ENCODE data around the gene ADM. TPM values are rescaled to one million over a fixed set of nuclear protein-coding genes. Genes with fewer than 3 reads are reported as not detected.
"Not testable (repeated sequence)": the region's sequence is repeated elsewhere in the genome, so short reads cannot be mapped to it uniquely, and the experiment has no call there.

ADM gene, protein sequence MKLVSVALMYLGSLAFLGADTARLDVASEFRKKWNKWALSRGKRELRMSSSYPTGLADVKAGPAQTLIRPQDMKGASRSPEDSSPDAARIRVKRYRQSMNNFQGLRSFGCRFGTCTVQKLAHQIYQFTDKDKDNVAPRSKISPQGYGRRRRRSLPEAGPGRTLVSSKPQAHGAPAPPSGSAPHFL
- total RNA-seq, result 10 to 100 TPM; 20.8 to 21.9 TPM
- long read RNA-seq, transcript ADM-201 (4 exons, 1,885 nt), result major isoform, 7 of 7 reads
- long read RNA-seq, partial matches to known transcripts, result 0 of 7 reads
- long read RNA-seq, other reads (novel, unspliced or antisense), result 0 of 7 reads

DNA sequence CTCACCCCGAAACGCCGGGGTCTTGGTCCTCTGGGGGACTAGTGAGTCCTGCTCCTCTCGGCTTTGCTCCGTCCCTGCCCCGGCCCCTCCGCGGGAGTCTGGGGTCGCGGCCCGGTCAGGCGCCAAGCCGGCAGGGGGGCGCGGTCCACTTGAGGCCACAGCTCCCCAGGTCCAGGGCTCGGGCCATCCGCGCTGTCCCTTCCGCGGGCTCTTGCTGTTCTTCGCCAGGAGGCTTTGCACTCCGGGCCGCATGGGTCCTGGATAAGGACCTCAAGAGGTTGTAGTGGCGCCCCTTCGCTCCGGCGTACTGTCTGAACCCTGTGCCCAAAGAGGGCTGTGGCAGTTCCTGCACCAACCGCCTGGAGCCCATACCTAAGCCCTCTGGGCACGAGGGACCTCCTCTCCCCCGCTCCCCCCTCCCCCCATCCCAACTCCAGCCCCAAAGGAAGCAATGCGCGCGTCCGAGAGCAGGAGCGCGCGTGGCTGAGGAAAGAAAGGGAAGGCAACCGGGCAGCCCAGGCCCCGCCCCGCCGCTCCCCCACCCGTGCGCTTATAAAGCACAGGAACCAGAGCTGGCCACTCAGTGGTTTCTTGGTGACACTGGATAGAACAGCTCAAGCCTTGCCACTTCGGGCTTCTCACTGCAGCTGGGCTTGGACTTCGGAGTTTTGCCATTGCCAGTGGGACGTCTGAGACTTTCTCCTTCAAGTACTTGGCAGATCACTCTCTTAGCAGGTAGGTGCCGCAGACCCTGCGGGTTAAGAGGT lies at the start of gene ADM:
ADM (plus strand) TSS at position 579 of the 767 bp plus-strand sequence. CDS start 628 bp downstream, outside the sequence.
- intact Hi-C loops (cut with DNase I), result loop anchor here (5.0 to 10.0 kb wide), 4 partner anchors 97 to 690 kb away; no protein-coding TSS in a partner anchor
- DNase-seq (peak; percentile 89), ATAC-seq (peak; percentile 57 to 58)

DNA sequence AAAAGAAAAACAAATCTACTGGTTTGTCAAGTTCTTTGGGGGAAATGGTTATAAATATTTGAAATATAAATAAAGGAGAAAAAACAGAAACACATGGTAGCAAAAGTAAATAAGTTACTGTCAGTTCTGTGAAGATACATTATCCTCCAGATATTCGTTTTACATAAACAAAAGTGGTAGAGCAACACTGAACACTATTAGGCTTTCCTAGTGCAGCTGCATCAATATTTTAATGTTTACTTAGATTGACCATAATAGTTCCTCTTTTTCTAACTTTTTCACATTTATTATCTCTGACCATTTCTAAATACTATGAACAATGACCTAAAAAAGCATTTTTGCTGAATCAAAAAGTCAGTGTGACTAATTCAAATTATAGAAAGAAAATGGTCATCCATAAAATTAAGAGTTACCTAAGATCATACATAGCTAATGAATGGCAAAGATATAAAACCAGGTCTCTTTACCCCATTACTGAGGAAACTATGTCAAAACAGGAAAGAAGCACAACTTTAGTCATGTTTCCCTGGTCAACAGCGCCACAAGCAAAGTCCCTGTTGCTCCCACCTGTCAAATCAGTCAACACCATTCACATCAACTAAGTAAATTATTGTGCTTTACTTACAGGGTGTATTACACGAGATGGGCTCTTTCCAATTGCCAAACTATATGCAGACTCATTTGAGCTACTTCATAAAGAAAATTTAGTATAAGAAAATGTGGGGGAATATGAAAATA lies 49.3 kb upstream of the ADM start:
- no peak for DNase-seq

DNA sequence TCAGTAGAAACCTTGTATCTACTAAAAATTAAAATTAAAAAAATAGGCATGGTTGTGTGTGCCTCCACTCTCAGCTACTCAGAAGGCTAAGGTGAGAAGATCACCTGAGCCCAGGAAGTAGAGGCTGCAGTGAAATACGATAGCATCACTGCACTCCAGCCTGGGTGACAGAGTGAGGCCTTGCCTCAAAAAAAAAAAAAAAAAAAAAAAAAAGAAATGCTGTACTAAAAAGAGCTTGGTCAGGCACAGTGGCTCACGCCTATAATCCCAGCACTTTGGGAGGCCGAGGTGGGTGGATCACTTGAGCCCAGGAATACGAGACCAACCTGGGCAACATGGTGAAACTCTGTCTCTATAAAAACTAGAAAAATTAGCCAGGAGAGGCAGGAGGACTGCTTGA lies 47.4 kb upstream of the ADM start:
- ATAC-seq, result no peak
- intact Hi-C loops (cut with DNase I), result no loop called here

More for the DNA sequence above, 49.3 kb upstream of the ADM start:
- ATAC-seq, result no peak
- intact Hi-C loops (cut with DNase I), result no loop called here

DNA sequence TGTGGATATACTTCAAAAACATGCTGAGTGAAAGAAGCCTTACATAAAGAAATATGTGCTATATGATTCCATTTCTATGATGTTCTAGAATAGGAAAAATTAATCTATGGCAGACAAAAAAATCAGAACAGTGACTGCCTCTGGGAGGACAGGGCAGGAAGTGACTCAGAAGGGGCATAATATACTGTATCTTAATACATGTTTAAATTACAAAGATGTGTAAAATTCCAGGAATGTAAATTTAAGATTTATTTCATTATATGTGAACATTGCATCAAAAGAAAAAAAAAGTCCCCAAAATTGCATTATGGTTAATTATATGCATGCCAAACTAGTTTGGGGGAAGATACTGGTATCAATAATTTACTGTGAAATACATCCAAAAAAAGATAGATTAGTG lies 43.1 kb upstream of the ADM start:
- ATAC-seq, result no peak
- intact Hi-C loops (cut with DNase I), result no loop called here

More for the DNA sequence above, 47.4 kb upstream of the ADM start:
- DNase-seq, result no peak

DNA sequence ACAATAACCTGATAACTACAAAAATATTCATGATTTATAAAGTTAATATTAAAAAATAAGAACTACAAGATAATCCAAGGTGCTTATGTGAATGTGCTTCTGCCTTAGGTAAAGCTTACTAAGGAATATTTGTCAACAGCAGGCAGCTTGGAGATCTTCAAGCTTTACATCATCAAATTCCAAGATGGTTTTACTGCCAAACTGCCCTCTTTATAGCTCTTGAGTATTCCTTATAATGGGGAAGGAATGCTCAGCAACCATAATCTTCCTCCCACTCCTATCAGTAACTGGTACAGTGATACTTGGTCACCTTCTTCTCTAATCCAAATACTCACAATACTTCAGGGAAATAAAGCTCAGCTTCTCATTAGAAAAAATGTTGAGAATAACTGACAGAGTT lies 40.9 kb upstream of the ADM start:
- intact Hi-C loops (cut with DNase I), result no loop called here
- DNase-seq, result no peak
- no peak for ATAC-seq

More for the DNA sequence above, 43.1 kb upstream of the ADM start:
- DNase-seq, result no peak

DNA sequence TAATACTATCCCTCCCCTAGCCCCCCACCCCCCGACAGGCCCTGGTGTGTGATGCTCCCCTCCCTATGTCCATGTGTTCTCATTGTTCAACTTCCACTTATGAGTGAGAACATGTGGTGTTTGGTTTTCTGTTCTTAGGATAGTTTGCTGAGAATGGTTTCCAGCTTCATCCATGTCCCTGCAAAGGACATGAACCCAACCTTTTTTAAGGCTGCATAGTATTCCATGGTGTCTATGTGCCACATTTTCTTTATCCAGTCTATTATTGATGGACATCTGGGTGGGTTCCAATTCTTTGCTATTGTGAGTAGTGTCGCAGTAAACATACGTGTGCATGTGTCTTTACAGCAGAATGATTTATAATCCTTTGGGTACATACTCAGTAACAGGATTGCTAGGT lies 40.2 kb upstream of the ADM start:
- DNase-seq; intact Hi-C loops (cut with DNase I); ATAC-seq: not testable (repeated sequence)

DNA sequence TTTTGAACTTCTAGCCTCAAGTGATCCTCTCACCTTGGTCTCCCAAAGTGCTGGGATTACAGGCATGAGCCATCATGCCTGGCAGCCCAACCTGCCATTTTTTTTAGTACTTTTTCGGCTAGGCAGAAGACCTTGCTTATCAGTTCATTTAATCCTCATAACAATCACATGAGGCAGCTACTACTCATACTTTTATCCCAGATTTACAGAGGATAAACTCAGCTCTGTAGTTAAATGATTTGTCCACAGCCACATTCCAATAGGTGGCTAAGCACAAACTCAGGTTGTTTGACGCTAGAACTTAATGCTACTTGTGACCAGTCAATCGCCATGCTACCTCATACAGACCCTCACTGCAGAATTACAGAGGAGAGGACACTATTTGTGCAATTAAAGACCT lies 38.9 kb upstream of the ADM start:
- DNase-seq, result no peak
- ATAC-seq, result no peak
- intact Hi-C loops (cut with DNase I), result no loop called here

DNA sequence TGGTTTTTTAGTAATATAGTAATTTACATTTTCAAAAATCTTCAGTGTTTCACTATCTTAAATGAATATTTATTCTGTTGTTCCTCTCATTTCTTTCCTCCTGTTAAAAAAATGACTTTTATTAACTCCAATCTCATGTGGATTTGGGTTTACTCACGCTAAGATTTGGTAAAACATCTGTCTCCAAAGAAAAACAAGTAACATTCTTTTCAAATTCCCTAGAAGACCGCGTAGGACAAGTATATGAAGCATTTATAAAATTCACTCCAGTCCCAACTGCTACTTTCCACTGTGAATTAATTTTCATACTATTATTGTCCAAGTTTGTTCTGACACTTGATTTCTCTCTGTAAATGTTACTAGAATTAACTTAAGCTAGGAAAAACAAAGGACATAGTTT lies 37.1 kb upstream of the ADM start:
- intact Hi-C loops (cut with DNase I), result no loop called here
- ATAC-seq (no peak), DNase-seq (no peak)

DNA sequence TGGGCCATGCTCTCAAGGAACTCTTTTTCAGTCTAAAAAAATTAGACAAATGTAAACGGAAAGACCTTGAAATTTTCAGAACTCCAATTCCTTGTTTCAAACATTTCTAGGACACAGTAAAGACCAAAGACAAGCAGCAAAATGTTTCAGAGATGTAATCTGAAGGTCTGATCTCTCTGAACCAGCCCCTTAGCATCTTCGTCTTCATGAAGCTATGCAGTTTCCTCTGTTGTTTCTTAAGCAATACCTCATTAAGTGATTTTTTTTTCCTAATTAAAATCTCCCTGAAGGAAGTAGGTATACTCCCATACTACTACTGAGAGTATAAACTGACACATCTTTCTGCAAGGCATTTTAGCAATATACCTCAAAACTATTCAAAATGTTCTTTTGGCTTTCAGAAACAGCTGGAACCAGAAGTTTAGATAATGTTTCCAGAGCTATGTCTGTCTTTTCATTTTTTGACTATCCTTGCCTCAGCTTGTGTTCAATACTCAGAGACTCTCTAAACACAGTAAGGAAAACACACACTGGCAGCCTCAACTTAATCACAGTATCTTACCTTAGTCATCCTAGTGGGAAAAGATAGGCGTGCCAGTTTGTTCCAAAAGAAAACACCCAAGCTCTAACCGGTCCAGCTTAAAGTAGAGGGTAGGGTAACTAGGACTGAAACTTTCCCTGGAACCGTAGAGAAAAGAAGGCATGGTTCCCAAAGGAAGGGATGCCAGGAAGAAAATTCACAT lies 36.0 kb upstream of the ADM start:
- DNase-seq (no peak), ATAC-seq (peak in 1 of 2 donors; percentile 79)
- intact Hi-C loops (cut with DNase I), result no loop called here

DNA sequence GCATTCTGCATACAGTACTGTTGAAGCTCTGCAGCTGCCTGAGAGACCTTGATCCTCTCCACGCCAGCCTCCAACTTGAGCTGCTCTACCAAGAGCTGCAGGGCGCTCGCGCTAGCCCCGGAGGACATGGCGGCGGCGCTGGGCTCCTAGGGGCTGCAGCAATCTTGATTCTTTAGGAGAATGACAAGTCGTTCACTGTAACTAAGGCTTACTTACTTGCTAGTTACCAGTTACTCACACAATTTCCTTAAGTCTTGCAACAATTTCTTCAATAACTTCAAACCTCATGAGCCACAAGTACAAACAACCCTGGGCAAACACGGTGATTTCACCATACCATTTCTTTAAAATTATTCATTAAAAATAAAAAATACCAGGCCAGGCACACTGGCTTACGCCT lies 32.7 kb upstream of the ADM start:
- intact Hi-C loops (cut with DNase I), result no loop called here
- no peak for ATAC-seq
- no peak for DNase-seq

DNA sequence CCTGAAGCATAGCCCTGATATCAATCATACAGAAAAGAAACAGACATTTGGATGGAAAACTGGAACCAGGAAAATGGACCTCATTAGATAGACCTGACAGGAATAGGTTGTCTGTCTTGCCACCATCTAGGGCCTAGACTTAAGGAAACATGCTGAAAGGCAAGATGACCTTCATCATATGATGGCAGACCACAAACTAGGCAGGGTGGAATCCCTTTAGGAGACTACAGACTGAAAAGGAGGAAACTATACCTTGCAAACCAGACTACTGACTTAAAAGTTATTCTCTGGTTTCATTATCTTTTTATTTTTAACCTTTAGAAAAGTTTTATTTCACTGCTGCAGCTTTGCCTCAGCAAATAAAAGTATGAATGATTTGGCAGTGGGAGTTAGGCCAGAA lies 31.1 kb upstream of the ADM start:
- intact Hi-C loops (cut with DNase I), result no loop called here
- DNase-seq (no peak), ATAC-seq (no peak)

DNA sequence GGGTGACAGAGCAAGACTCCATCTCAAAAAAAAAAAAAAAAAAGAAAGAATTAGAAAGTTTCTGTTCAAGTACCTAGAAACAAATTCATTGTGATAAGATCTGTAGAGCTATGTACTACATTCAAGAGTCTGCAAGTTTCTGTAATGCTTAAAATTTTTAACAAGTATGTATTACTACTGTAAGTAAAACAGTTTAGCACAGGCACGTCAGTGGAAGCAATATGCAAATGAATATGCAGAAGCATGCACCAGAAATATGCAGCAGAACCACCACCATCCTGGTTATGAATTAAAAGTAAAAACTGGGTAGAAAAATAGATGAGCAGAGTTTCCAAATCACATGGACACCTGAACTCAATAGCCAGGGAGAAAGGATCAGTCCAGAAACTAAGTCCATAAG lies 30.1 kb upstream of the ADM start:
- ATAC-seq, result no peak
- intact Hi-C loops (cut with DNase I), result no loop called here
- no peak for DNase-seq

DNA sequence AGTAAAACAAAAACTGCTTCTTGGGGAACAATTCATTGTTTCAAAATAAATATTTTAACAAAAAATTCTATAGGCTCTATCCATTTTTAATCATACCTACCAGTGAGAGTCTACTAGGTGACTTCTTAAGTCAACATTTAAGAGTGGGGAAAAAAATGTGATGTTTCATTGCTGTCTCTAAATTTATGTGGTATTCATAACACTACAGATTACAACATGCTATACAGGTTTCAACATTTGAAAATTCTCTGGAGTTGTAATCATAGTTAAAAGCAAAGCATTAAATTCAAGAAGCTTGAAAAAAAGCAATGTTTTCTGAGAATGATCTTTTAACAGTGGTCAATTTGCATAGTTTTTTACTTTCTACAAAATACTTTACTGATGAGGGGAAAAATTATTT lies 29.2 kb upstream of the ADM start:
- intact Hi-C loops (cut with DNase I), result no loop called here
- ATAC-seq (no peak), DNase-seq (no peak)

DNA sequence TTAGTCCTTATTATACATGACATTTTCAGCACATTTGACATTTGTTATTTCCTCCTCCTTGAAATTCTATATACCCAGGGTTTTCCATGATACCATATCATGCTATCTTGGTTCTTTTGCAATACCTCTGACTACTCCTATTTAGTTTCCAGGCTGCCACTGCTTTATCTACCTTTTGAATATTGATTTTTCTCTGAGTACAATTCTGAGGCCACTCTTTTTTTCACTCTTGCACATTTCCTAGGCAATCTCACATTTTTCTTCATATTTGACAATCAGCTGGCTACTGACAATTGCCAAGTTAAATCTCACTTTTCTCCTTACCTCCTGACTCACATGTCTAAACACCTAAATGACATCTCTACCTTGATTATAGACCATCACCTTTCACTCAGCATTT lies 22.8 kb upstream of the ADM start:
- ATAC-seq (no peak), DNase-seq (no peak)
- intact Hi-C loops (cut with DNase I), result no loop called here

DNA sequence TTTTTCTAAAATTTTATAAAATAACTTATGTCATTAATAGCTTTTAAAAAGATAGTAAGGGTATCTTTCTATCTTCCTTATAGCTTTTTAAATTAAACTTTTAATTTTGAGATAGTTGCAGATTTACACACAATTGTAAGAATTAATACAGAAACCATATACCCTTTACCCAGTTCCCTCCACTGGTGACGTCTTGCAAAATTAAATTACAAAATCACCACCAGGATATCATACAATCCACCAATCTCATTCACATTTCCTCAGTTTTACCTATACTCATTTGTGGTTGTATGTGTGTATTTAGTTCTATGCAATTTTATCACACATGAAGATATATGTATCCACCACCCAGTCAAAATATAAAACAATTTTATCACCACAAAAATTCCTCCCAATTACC lies 20.9 kb upstream of the ADM start:
- intact Hi-C loops (cut with DNase I), result no loop called here
- DNase-seq (no peak), ATAC-seq (no peak)

DNA sequence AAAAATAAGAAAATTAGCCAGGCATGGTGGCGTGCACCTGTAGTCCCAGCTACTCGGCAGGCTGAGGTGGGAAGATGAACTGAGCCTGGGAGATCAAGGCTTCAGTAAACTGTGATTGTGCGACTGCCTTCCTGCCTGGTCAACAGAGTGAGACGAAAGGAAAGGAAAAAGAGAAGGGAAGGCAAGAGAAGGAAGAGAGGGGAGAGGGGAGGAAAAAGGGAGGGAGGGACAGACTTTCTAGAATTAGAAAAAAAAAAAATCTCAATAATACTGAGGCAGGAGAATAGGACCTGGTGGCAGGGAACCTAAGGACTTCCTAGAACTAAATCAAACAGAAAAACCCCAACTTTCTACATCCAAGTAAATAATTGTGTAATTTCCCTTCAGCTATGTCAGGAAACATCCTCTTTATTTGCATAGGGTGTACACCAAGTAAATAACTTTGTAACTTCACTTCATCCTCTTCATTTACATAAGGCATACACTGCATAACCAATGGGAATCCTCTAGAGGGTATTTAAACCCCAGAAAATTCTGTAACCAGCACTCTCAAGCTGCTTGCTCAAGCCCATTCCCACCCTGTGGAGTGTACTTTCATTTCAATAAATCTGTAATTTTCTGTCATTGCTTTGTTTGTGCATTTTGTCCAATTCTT lies 19.6 kb upstream of the ADM start:
- ATAC-seq (no peak), DNase-seq (no peak)
- intact Hi-C loops (cut with DNase I), result no loop called here

DNA sequence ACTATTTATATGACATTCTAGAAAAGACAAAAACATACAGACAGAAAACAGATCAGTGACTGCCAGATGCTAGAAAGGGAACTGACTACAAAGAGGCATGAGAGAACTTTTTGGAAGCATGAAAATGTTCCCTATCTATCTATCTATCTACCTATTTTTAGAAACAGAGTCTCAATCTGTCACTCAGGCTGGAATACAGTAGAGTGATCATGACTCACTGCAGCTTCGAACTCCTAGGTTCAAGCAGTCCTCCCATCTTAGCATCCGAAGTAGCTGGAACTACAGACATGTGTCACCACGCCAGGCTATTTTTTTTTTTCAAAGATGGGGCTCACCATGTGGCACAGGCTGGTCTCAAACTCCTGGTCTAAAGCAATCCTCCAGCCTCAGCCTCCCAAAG lies 17.7 kb upstream of the ADM start:
- intact Hi-C loops (cut with DNase I), result no loop called here
- ATAC-seq (no peak), DNase-seq (no peak)

DNA sequence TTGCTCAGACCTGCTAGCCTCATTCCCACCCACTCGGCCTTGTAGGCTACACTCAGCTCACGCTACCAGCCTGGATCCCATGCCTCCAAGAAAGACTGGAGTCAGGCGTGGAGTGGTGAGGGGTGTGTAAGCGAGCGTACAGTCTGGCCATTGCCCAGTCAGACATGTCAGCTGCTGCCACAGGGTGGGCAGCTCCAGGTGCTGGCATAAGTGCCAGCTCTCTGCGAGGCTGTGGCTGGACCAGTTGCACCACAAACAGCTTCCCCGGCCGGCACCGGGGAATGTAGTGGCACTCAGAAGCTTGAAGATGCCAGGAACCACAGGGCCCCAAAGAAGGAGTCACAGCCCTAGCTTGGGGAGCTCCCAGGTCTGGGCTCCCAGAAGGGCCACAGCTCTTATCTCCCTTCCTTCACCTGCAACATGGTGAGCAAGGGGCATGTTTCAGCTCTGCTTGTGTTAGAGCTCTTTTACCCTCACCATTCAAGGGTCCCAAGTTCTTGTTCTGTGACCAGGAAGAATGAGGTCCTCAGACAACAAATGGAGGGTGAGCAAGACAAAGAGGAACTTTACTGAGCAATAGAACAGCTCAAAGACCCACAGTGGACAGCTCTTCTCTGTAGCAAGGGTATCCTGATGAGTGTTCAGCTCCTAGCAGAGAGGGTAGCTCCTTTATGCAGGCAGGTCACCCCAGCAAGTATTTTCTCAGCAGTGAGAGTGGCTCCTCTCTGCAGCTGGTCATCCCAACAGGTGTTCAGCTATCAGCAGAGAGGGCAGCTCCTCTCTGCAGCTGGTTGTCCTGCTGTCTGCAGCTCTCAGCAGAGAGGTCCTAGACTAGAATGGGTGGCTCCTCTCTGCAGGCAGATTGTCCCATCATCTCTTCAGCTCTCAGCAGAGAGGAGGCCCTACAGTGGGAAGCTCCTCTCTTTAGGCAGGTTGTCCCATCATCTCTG lies 16.8 kb upstream of the ADM start:
- DNase-seq (no peak), ATAC-seq (no peak)
- intact Hi-C loops (cut with DNase I), result no loop called here
